ENCODE measurements around the gene PLA2G3.
"Not testable (repeated sequence)": the region's sequence is repeated elsewhere in the genome, so short reads cannot be mapped to it uniquely, and the experiment has no call there.

The PLA2G3 gene, protein sequence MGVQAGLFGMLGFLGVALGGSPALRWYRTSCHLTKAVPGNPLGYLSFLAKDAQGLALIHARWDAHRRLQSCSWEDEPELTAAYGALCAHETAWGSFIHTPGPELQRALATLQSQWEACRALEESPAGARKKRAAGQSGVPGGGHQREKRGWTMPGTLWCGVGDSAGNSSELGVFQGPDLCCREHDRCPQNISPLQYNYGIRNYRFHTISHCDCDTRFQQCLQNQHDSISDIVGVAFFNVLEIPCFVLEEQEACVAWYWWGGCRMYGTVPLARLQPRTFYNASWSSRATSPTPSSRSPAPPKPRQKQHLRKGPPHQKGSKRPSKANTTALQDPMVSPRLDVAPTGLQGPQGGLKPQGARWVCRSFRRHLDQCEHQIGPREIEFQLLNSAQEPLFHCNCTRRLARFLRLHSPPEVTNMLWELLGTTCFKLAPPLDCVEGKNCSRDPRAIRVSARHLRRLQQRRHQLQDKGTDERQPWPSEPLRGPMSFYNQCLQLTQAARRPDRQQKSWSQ

DNA sequence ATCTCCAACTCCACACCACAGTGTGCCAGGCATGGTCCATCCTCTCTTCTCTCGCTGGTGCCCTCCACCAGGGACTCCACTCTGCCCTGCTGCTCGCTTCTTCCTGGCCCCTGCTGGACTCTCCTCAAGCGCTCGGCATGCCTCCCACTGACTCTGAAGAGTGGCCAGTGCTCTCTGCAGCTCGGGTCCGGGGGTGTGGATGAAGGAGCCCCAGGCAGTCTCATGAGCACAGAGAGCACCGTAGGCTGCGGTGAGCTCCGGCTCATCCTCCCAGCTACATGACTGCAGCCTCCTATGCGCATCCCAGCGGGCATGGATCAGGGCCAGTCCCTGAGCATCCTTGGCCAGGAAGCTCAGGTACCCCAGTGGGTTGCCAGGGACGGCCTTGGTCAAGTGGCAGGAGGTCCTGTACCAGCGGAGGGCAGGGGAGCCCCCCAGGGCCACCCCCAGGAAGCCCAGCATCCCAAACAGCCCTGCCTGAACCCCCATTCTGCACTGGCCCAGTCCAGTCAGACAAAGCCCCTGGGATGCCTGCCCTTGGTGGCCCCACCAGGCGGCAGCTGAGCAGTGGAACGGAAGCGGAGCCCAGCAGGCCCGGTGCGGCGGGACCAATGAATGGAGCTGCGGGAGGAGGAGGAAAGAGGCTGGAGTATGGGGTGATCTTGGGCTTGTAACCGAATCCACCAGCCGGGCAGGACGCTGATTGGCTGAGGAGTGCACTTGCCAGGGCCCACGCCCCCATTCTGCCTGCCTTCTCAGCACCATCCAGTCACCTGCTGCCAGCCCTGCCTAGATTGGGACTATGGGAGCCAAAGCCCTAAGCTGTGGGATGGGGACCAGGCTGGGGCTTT lies at the start of gene PLA2G3:
Gene PLA2G3, minus strand, starts transcription at position 643 of the 851 bp plus-strand sequence. Its CDS starts 154 bp downstream, at position 489.
- no peak for DNase-seq (ENCODE audit: low read depth)

DNA sequence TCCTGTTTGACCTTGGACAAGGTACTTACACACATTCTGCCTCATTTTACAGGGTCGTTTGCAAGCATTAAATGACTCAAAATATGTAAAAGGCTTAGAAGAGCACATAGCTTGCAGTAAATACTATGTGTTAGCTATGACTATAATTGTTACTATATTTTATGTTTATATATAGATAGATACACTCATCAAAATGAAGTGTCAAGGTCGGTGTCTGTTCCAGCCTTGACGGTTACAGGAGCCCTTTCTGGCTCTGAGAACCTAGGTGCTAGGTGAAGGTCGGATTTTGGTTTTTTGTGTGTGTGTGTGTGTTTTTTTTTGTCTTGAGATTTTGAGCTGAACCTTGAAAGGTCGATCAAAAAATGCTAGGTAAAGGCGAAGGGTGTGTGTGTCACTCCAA lies 47.3 kb upstream of the PLA2G3 start:
- DNase-seq (ENCODE audit: low read depth) = no peak

DNA sequence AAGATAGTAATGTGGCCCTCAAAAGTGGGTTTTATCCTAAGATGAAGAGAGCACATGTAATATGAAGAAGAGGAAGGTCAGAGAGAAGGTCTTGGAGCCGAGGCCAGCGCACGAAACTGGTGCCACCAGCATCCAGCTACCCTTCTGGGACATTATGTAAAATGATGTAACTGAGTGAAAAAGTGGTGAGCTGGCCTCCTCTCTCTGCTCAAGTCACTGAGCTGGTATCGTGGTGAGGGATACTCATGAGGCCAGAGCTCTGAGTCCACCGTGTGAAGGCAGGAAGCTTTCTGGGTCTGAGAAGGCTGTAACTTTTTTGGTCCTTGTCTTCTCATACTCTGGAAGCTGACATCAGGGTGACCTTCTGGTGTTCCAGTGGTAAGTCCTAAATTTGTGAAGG lies 44.7 kb upstream of the PLA2G3 start:
- no peak for DNase-seq (ENCODE audit: low read depth)

DNA sequence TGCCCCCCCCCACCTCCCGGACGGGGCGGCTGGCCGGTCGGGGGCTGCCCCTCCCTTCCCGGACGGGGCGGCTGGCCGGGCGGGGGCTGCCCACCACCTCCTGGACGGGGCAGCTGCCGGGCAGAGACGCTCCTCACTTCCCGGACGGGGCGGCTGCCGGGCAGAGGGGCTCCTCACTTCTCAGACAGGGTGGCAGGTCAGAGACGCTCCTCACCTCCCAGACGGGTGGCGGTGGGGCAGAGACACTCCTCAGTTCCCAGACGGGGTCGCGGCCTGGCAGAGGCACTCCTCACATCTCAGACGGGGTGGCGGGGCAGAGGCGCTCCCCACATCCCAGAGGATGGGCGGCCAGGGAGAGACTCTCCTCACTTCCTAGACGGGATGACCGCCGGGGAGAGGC lies 43.7 kb upstream of the PLA2G3 start:
- DNase-seq (ENCODE audit: low read depth) = no peak

DNA sequence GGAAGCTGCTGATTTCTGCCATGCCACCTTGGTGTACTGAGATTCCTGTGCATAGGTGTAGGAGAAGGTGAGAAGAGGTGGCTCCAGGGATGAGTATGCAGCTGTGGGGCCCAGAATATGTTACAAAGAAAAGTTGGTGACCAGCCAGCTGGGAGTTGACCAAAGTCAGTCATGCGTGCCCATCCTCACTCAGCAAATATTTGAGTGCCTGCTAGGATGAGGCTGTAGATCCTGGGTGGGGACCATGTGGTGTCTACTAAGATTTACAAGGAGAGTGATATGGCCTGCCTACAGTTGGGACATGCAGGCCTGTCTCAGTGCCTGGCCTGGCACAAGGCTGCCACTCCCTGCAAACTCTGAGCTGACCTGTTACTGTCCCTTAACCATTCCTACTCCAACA lies 39.0 kb upstream of the PLA2G3 start:
- no peak for DNase-seq (ENCODE audit: low read depth)

DNA sequence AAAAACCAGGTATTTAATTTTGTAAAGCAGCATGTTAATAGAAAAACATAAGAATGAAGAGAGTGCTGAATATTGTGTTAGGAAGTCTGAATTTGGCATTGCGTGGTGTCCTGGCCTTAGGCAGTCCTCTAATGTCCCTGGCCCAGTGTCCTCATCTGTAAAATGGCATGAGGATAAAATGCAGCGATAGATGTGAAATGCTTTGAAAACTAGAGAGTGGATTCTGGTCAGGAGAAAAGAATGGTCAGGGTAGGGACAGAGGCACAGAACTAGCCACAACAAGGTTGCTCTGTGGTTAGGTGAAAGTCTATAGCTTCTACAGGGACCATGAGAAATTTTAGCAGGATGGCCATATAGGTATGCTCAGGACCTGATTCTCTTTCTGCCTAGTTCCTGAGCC lies 38.6 kb upstream of the PLA2G3 start:
- DNase-seq (ENCODE audit: low read depth) = no peak

DNA sequence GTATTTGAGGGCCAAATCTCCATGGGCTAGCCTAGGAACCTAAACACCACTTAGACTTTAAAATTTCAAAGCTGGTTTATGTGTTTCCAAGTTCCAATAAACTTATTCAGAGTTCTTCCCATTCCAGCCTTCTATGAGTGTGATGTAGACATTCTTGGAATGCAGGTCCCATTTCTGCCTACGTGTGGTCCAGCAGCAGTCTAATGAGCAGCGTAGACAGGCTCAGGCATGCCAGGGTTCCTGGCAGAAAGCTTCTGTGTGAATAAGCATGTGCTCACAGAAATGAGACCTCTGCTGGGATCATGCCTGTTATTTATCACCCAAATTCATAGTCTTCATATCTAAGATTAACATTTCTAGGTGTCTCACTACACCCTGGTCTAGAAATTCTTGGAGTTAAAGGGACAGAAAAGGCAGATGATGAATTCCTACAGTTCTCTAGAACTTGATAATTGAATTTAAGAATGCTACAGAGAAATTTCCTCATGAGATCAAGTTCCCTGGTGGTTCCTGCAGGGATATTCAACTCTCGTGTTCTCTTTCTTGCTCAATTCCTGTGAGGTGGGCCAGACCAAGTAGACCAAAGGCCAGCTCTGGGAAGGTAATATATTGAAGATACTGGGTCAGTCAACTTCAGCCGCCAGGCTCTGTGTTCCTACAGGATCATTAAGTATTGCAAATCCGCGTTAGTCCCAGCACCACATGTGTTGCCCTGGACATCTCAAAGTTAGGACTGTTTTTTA lies 37.3 kb upstream of the PLA2G3 start:
- DNase-seq (ENCODE audit: low read depth) = no peak

DNA sequence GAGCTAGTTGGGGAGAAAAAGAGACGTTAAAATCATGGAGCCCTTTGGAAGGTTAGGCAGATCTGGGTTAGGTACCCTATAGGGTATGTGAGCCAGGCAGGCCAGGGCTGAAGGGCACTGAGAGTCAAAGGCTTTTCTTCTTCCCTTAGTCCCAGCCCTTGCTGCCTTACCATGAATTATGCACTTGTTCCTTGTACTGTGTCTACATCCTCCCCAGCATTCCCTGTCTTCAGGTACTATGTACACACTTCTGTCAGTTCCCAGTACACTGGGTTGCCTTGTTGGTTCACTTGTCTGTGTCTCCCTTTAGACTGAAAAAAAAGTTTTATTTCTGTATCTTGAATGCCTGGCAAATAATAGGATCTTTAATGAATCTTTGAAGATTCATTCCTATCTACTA lies 36.6 kb upstream of the PLA2G3 start:
- DNase-seq (ENCODE audit: low read depth) = no peak

DNA sequence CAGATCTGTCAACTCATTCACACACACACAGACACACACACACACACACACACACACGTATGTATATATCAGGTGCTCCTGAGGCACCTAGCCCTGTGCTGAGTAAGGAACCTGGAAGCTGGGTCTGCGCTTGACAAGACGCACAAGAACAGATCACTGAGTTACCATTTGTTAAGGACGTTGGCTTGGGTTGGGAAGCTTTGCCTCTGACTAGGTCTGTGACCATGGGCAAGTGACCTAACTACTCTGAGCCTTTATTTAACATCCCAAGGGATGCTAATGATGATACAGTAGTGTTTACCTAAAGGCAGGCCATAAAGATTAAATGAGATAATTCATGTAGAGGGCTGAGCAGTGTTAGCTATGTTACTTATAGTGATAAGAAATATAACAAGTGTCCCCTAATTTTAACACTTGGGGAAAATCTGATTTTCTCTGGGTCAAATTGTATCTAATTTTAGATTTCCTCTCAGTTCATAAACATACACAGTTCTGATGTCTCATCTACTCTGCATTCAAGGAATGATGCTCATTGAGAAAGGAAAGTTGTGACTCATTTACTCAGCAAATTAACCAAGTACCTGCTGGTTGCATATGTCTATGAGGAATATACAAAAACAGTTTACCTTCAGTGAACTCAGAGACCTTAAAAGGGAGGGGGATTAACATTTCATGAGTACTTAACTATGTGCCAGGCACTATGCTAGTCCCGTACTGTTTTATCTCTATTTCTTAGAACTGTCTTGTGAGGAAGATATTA lies 33.3 kb upstream of the PLA2G3 start:
- no peak for DNase-seq (ENCODE audit: low read depth)

DNA sequence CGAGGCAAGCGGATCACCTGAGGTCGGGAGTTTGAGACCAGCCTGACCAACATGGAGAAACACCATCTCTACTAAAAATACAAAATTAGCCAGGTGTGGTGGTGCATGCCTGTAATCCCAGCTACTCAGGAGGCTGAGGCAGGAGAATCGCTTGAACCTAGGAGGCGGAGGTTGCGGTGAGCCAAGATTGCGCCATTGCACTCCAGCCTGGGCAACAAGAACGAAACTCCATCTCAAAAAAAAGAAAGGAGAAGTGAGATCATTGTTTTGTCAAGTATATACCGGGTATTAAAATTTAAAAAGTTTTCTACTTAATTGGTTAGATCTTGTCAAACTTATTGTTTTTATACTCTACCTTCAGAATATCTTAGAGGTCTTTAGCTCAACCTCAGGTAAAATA lies 31.4 kb upstream of the PLA2G3 start:
- not testable (repeated sequence) for DNase-seq (ENCODE audit: low read depth)

DNA sequence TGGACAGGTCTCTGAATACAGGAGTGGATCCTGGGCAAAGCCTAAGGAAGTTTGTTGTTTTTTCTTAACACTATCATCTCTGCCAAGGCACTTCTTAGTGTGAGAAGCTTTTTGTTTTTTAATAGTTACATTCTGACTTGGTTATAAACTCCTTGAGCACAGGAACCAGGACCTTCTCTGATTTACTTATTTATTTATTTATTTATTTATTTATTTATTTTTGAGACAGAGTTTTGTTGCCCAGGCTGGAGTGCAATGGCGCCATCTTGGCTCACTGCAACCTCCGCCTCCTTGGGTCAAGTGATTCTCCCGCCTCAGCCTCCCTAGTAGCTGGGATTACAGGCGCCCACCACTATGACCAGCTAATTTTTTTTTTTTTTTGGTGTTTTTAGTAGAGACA lies 30.7 kb upstream of the PLA2G3 start:
- DNase-seq (ENCODE audit: low read depth) = no peak

DNA sequence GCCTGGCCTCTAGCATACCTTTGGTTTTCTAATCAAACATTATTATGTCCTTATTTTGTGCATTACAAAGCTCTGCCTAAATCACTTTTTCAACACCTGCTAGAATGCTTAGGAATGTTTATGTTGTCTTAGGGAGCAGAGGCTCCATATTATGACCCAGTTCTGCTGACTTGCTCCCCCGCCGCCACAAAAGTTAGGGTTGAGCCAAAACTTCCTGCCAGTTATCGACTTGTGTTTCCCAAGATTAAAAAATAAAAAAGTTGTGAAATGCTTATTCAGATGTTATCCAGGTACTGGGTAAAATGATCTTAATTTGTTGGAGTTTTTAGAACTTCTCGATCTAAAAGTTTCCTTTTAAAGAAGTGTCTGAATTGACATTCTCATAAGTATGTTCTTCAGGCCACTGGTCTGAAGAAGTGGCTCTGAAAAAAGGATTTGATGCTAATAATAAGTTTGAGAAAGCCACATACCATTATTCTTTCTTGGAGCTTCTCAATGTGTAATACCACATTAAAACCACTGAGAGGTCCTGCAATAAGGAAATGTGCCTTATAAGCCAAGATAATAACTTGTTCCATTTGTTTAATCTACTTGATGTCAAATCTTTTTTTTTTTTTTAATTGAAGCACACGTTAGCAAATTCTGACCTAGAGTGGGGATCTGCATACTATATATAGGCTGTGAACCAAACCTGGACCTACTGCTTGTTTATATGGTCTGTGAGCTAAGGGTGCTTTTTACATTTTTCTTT lies 21.9 kb upstream of the PLA2G3 start:
- no peak for DNase-seq (ENCODE audit: low read depth)

DNA sequence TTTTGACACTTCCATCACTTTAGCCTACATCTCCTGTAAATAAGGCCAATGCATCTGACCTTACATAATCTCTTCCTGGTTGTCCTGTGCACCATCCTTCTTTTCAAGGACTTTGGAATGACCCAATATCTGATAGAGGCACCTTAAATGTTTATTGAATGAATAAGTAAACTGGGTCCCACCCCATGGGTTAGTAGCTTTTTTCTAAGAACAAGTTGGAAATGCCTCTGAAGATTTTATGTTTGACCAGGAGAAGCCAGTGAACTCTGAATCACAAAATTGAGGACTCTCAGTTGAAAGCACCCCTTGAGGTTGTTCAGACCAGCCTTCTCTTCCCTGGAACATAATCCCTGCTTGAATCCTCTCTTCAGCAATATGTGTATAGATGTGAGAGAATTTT lies 21.1 kb upstream of the PLA2G3 start:
- DNase-seq (ENCODE audit: low read depth) = no peak

DNA sequence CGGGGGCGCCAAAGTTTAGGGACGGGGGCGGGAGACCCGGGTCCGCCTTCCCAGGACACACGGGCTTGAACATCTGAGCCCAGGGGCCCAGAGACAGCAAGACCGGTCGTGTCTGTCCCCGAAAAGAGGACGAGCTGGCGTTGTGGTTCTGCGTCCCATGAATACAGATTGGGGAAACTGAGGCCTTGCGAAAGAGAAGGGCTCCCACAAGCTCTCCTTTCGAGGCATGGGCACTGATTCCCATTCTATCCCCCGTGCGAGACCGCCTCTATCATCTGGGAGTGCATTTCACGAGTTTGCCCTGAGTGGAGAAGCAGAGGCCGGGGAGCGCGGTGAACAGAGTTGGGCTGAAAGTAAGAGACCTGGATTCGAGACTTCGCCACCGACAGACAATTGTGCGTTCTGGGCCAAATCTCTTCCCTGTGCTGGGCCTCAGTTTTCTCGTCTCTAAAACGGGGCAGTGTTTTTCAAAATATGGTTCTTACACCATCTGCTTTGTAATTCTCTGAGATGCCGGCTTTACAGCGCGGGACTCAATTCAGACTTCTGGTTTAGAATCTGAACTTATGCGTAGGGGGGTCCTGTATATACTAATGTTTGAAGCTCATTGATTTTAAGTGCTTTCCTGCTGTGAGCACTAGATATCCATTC lies 20.1 kb upstream of the PLA2G3 start:
- no peak for DNase-seq (ENCODE audit: low read depth)

DNA sequence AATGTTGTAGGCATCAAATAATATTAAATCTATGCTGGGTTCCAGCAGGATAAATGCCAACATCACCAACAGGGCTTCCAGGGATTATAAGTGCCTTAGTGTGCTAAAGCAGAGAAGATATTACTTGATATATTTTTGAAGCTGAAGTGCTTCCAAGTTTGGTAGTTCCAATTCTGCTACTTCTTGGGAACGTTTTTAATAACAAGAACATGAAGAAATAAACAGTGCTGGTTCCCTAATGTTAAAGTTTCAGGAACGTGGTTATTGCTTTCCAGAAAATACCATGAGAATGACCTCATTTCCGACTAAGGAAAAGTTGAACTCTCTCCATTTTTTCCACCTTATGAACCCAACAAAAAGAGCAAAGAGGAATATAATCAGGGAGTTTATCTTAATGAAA lies 15.1 kb upstream of the PLA2G3 start:
- no peak for DNase-seq (ENCODE audit: low read depth)

DNA sequence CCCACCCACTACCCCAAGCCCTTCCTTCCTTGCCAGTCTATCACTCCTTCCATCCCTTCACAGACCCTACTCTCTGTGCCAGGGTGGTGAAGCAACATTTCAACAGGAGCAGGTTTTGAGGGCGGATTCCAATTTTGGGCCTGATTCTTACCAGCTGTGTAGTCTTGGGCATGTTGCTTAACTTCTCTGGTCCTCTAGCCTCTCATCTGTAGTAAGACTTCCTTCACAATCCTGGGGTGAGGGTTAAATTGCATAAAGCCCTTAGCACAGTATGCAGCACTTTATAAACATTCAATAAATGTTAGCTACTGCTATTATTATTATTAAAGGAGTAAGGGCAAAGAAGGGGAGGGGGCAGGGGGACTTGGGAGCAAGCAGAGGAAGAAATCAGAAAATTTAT lies 14.7 kb upstream of the PLA2G3 start:
- no peak for DNase-seq (ENCODE audit: low read depth)

DNA sequence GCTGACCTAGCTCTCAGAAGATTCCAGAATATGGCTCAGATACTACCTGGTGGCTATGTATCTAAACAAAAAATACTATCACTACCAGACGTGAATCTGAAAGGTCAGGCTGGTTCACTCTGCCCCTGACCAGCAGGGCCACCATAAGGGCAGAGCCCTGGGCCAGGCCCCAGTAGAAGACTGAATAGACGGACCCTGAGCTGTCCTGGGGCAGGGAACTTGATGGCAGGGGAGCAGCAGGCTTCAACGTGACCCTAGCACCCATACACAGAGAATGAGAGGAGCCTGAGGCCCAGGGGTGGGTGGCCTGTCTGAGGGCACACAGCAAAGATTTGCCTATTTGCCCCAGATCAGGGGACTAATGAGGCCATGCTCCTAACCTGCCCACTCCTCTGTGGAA lies 13.0 kb upstream of the PLA2G3 start:
- no peak for DNase-seq (ENCODE audit: low read depth)

DNA sequence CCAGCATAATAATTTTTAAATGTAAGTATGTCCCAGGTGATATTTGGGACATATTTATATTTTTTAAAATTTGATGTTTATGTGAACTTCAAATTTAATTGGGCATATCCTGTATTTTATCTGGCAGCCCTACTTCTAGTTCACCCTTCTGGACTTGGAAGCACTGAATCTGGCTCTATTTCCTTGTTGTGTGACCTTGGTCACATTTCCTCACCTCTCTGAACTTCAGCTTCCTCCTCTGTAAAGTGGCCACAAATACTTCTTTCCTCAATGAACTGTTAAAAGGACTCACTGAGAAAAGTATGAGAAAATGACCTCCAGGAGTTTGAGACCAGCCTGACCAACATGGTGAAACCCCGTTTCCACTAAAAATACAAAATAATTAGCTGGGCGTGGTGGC lies 11.6 kb upstream of the PLA2G3 start:
- no peak for DNase-seq (ENCODE audit: low read depth)

DNA sequence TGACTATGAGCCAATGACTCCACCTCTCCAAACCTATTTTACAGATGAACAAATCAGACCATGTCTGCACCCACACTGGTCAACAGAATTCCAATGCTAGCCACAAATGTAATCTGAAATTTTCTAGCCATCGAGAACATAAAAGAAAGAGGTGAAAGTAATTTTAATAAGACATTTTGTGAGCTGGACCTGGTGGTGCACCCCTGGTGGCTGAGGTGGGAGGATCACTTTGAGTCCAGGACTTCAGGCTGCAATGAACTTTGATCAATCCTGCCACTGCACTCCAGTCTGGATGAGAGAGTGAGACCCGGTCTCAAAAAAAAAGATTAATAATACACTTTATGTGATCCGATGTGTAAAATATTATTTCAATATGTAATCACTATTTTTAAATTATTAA lies 10.3 kb upstream of the PLA2G3 start:
- DNase-seq (ENCODE audit: low read depth) = no peak

DNA sequence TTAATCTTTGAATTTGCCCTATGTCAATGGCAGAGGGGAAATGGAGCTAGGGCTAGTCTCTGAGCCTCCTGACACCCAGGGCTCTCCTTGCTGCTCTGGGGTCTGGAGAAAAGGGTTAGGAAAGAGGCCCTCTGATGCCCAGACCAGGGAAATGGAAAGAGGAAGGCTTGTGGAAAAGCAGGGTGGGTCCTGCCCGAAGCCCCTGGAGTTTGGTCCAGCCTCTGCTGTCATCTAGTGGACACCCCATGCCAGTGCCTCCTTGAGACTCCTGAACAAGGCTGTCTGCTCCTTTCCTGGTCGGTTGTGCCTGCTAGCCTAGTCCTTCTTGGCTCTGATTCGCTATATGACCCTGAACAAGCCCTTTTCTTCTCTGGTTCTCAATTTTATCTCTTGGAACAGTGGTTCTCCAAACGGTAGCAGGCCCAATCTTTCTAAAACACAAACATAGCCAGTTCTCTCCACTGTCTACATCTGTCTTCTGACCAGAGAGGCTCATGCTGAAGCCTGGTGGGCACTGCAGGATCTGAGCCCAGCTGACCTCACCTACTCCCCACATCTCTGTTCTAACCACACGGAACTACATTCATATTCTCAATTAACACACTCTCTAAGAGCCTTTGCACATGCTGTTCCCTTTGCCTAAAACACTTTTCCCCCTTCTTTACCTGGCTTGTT lies 8.8 kb upstream of the PLA2G3 start:
- no peak for DNase-seq (ENCODE audit: low read depth)

Measured in stimulated activated CD4-positive, alpha-beta T cell treated with anti-CD3 and anti-CD28 coated beads, Interleukin-2, amount 100 ng/mL, for 4 hours (primary cell).